Psoas muscle (tissue), 8 donors: ENCODE results near the gene HABP2. TPM values are rescaled to one million over a fixed set of nuclear protein-coding genes. Genes with fewer than 3 reads are reported as not detected.

Source experiments
- ATAC-seq, 4 donors: fragments of 200-7000 bp; cut with Tn5 transposase; one replicate each; pipeline ENCODE4 v1.9.1; 2020; ENCODE audit warnings: moderate library complexity in 3 of 4, mild to moderate bottlenecking in 2 of 4
- DNase-seq, 2 donors: peaks; one replicate each; pipeline ENCODE4 v3.0.0-alpha.2; 2020
- H3K27ac ChIP-seq: fragments of 200-600 bp; one replicate; pipeline ENCODE4 v1.8.0; 2022
- H3K27me3 ChIP-seq, 3 donors: fragments of 200-600 bp in 1 of 3; one replicate each; pipeline versions ENCODE4 v1.6.1 to v1.8.0; 2013 to 2022; ENCODE audit warnings: low read length in 2 of 3, mild to moderate bottlenecking in 2 of 3, moderate library complexity in 1 of 3; ENCODE audit not compliant: insufficient read depth in 3 of 3
- H3K36me3 ChIP-seq, 2 donors: fragments of 200-600 bp in 1 of 2; one replicate each; pipeline versions ENCODE4 v1.6.1 to v1.8.0; 2013 to 2022; ENCODE audit warnings: low read depth in 1 of 2, mild to moderate bottlenecking in 1 of 2, moderate library complexity in 1 of 2; ENCODE audit not compliant: insufficient read depth in 1 of 2
- H3K4me1 ChIP-seq: fragments of 200-600 bp; one replicate; pipeline ENCODE4 v1.8.0; 2022
- H3K4me3 ChIP-seq: fragments of 200-600 bp; one replicate; pipeline ENCODE4 v1.8.0; 2022; ENCODE audit warnings: mild to moderate bottlenecking
- H3K9me3 ChIP-seq: fragments of 200-600 bp; one replicate; pipeline ENCODE4 v1.8.0; 2022
- CTCF ChIP-seq: fragments of 200-600 bp; IDR thresholded peaks from one replicate; pipeline ENCODE4 v1.8.0; 2022; ENCODE audit warnings: antibody characterized with exemption
- WGBS, 3 donors: extraction: QIAGEN DNeasy Blood & Tissue Kit; methylation state at CpG; one replicate each; pipeline versions ENCODE4 v1.1.6 to v1.1.7; 2013; 5-methylcytosine and 5-hydroxymethylcytosine counted together
- intact Hi-C, 2 donors: fragments of 100-400 bp; cut with DNase I; formaldehyde crosslinking; loops; one replicate each; pipeline versions ENCODE4 v1.11.0 to v1.14.2; 2022
- polyA plus RNA-seq, 3 donors: library from polyadenylated mRNA; stranded (reverse); fragments of 200-250 nt; gene quantifications; one replicate each; pipeline ENCODE4 v1.2.3, GENCODE V29; 2013
- total RNA-seq, 4 donors: library from RNA; stranded (reverse); fragmentation: NEBNext Ultra II Directional in 2 of 4; extraction: Animal tissue kit (Norgen Biotek cat#: 25700) in 2 of 4; gene quantifications; one replicate each; pipeline versions ENCODE4 v1.2.1 to v1.2.4, GENCODE V29; 2021 to 2023
- donor health status: healthy with polysubstance abuse.
- donor health status: DM: no; HTN: no; CAD: no; lungs with moderate emphysema.
- donor health status: Bipolar disorder and iron deficiency.
- donor health status: healthy.
- donor health status: DM: yes; HTN: yes; CAD: no.
- donor health status: DM: no; HTN: no; CAD: no.
- donor health status: DM: no; HTN: no; CAD: no.
- donor health status: DM: yes; HTN: yes; CAD: no.

The HABP2 gene
- total and polyA plus RNA-seq, 7 donors, result 0.01 to 0.16 (median 0.13) TPM; not detected in 2

- intact Hi-C loops, result no loop called here
- Histone ChIP-seq H3K27ac (no peak overlapping the region), H3K4me1 (peaks cover 22% of the 10 kb centered on the region), H3K9me3 (no peaks in the 10 kb centered on the region), H3K36me3 (no peaks in the 10 kb centered on the region), H3K27me3 (no peaks in the 10 kb centered on the region), H3K4me3 (no peak overlapping the region)
- ATAC-seq (no peak), DNase-seq (no peak)
- 64 to 74% (median 70%) methylated on average over 11 of the region's 11 CpGs for WGBS, 3 donors
- no peak for TF ChIP-seq CTCF
These were observed 19.9 kb downstream of the HABP2 start for GRCh38 chr10:113572520-113573290.

- no peak overlapping the region for H3K27ac ChIP-seq
- no peaks in the 10 kb centered on the region for H3K36me3 ChIP-seq
- no peak overlapping the region for H3K4me3 ChIP-seq
- no peak for DNase-seq
- 30 to 42% (median 35%) methylated on average over 1 of the region's 1 CpG for WGBS, 3 donors
- no peak for ATAC-seq
- no peaks in the 10 kb centered on the region for H3K27me3 ChIP-seq
- no peak for TF ChIP-seq CTCF
- no peaks in the 10 kb centered on the region for H3K9me3 ChIP-seq
- H3K4me1 ChIP-seq, result peaks cover 22% of the 10 kb centered on the region
- intact Hi-C loops, result no loop called here
These were observed 20.5 kb downstream of the HABP2 start for GRCh38 chr10:113573368-113573767.

DNA sequence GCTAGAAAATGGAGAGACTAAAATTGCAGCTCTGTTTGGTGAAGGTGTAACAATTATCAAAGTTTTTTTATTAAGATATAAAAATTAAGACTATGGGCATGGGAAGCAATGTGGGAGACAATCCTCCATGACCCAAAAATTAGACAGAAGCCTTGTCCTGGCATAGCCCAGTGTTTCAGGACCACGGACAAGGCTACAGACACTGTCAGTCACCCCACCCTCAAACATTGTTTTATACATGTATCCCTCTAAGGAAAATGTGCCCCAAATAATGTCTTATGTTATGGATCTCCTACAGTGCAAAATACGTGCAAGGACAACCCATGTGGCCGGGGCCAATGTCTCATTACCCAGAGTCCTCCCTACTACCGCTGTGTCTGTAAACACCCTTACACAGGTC, 24.0 kb downstream of the HABP2 start:
- Histone ChIP-seq H3K36me3 (no peaks in the 10 kb centered on the region), H3K27ac (no peak overlapping the region), H3K27me3 (no peaks in the 10 kb centered on the region), H3K4me1 (peaks cover 15% of the 10 kb centered on the region), H3K4me3 (no peak overlapping the region), H3K9me3 (no peaks in the 10 kb centered on the region)
- intact Hi-C loops, result no loop called here
- TF ChIP-seq CTCF, result no peak
- ATAC-seq (peak in 1 of 4 donors; percentile 34), DNase-seq (no peak)
- 56 to 66% (median 59%) methylated on average over 4 of the region's 4 CpGs for WGBS, 3 donors

- peak overlapping the region; percentile 46 for H3K27ac ChIP-seq
- TF ChIP-seq CTCF, result no peak
- peak; percentile 57 to 76 (median 69) for ATAC-seq
- 44 to 63% (median 53%) methylated on average over 1 of the region's 1 CpG for WGBS, 3 donors
- intact Hi-C loops, result no loop called here
- peaks cover 20% of the 10 kb centered on the region for H3K4me1 ChIP-seq
- DNase-seq, result no peak
- no peaks in the 10 kb centered on the region for H3K27me3 ChIP-seq
- no peak overlapping the region for H3K4me3 ChIP-seq
- H3K9me3 ChIP-seq, result no peaks in the 10 kb centered on the region
- H3K36me3 ChIP-seq, result no peaks in the 10 kb centered on the region
These were observed 25.9 kb downstream of the HABP2 start for GRCh38 chr10:113578773-113579172.

- peaks cover 23% of the 10 kb centered on the region for H3K4me1 ChIP-seq
- 74 to 80% (median 77%) methylated on average over 1 of the region's 1 CpG for WGBS, 3 donors
- intact Hi-C loops, result no loop called here
- TF ChIP-seq CTCF, result no peak
- H3K4me3 ChIP-seq, result no peak overlapping the region
- H3K36me3 ChIP-seq, result no peaks in the 10 kb centered on the region
- DNase-seq (no peak), ATAC-seq (no peak)
- H3K27ac ChIP-seq, result no peak overlapping the region
- no peaks in the 10 kb centered on the region for H3K27me3 ChIP-seq
- H3K9me3 ChIP-seq, result no peaks in the 10 kb centered on the region
These were observed 28.2 kb downstream of the HABP2 start for GRCh38 chr10:113581092-113581491.
